G401.6 (cell line): ENCODE results near the gene TSHR.

ENCODE experiments used
- FAIRE-seq: peaks from 2 replicates; lab custom pipeline; 2012; peaks lifted over from hg19 to GRCh38; lab: Jason Lieb, UNC

TSHR gene

DNA sequence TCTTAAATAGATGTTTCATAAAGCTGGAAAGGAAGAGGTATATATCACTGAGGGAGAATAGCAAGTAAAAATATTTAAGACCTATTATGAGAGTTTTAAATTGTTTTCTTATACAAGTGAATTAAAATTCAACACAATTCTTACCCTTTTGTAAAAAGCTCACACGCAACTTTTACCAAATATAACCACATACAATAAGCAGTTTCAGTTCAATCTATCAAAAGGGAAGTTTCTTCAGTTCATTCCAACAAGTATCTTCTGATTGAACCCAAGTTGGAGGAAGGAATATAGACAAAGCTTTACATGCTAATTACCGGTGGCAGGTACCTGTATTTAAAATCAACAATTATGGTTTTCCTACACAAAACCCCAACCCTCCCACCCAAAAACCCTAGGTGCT lies 224.2 kb downstream of the TSHR start:
- FAIRE-seq = peak; percentile 6

DNA sequence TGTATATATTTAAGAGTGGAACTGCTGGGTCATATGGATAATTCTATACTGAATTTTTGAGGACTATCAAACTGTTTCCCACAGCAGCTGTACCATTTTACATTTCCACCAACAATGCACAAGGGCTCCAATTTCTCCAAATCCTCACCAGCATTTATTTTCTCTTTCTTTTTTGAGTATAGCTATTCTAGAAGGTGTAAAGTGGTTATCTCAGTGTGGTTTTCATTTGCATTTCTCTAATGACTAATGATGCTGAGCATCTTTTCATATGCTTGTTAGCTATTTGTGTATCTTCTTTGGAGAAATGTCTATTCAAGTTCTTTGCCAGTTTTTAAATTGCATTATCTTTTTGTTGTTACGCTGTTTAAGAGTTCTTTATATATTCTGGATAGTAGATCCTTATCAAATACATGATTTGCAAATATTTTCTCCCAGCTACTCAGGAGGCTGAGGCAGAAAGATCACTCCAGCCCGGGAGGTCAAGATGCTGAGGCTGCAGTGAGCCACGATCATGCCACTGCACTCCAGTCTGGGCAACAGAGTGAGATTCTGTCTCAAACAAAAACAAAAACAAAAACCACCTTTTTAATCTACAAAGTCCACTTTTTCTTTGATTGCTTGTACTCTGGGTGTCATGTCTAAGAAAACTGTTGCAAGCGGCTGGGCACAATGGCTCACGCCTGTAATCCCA lies 232.6 kb downstream of the TSHR start:
- FAIRE-seq = no peak

DNA sequence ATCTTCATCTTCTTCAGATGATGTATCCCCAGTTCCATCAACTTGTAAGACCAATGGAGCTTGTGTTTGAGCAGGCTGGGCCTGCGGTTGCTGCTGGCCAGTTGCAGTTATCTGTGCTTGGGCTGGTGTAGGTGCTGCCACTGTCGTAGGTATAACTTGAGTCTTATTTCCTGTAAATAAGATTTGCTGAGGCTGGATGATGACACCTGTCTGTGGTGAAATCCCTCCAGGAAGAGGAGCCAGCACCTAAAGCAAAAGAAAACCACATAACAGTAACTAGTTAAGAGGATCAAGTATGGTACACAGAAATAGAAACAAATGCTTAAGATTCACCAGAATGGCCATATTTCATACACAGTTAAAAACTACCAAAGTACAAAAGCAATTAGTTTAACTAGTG lies 237.2 kb downstream of the TSHR start:
- no peak for FAIRE-seq

DNA sequence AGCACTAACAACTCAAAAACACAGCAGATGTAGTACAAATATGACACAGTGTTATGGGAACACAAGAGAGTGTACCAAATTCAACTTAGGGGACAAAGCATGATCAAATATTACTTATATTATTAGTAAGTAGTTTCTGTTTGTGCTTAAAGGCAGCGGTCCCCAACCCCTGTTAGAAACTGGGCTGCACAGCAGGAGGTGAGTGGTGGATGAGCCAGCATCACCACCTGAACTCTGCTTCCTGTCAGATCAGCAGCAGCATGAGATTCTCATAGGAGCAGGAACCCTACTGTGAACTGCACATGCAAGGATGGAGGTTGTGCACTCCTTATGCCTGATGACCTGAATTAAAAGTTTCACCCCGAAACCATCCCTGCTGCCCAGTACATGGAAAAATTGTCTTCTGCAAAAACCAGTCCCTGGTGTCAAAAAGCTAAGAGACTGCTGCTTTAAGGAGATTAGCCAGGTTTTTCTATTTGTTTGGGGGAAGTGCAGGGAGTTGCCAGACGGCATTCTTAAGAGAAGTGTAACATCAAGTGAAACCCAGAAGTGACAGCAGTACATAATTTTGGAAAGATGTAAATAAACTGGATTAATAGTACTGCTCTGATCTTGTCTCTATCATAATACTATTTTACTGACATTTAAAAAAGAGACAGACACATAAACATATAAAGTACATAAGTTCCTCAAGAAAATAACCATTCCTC lies 238.7 kb downstream of the TSHR start:
- no peak for FAIRE-seq
